Measurements from ENCODE around the gene DBI.
A peak's percentile ranks its signal among the peaks of the same experiment; 100 is the strongest.
"Not testable (repeated sequence)": the region's sequence is repeated elsewhere in the genome, so short reads cannot be mapped to it uniquely, and the experiment has no call there.

The DBI gene

GRCh38 chr2:119402645-119403560, 36.1 kb downstream of the DBI start:
- Histone ChIP-seq H3K9ac (ENCODE audit: low read length) (no peak overlapping the region), H3K36me3 (ENCODE audit: control insufficient read depth, insufficient read depth, low read length) (no peaks in the 10 kb centered on the region), H3K27ac (ENCODE audit: low read depth, low read length) (no peak overlapping the region), H3K4me3 (ENCODE audit: low read depth, low read length) (no peak overlapping the region), H3K4me1 (ENCODE audit: control insufficient read depth, insufficient read depth, low read length) (peaks cover 4% of the 10 kb centered on the region; the same call in 1 of the 2 replicates), H3K9me3 (ENCODE audit: control insufficient read depth, insufficient read depth, low read depth, low read length) (peaks cover 3% of the 10 kb centered on the region; the same call in 1 of the 2 replicates), H3K27me3 (ENCODE audit: control insufficient read depth, insufficient read depth, low read length) (no peaks in the 10 kb centered on the region)

GRCh38 chr2:119403618-119404017, 36.8 kb downstream of the DBI start:
- not testable (repeated sequence) for H3K4me3 ChIP-seq (ENCODE audit: low read depth, low read length); H3K4me1 ChIP-seq (ENCODE audit: control insufficient read depth, insufficient read depth, low read length); H3K27me3 ChIP-seq (ENCODE audit: control insufficient read depth, insufficient read depth, low read length); H3K27ac ChIP-seq (ENCODE audit: low read depth, low read length); H3K36me3 ChIP-seq (ENCODE audit: control insufficient read depth, insufficient read depth, low read length); H3K9me3 ChIP-seq (ENCODE audit: control insufficient read depth, insufficient read depth, low read depth, low read length); H3K9ac ChIP-seq (ENCODE audit: low read length)

GRCh38 chr2:119405151-119405550, 38.4 kb downstream of the DBI start:
- no peak overlapping the region for H3K27ac ChIP-seq (ENCODE audit: low read depth, low read length)
- H3K4me1 ChIP-seq (ENCODE audit: control insufficient read depth, insufficient read depth, low read length), result peaks cover 6% of the 10 kb centered on the region; the same call in 1 of the 2 replicates
- peaks cover 3% of the 10 kb centered on the region; the same call in 1 of the 2 replicates for H3K9me3 ChIP-seq (ENCODE audit: control insufficient read depth, insufficient read depth, low read depth, low read length)
- no peaks in the 10 kb centered on the region for H3K27me3 ChIP-seq (ENCODE audit: control insufficient read depth, insufficient read depth, low read length)
- no peaks in the 10 kb centered on the region for H3K36me3 ChIP-seq (ENCODE audit: control insufficient read depth, insufficient read depth, low read length)
- no peak overlapping the region for H3K9ac ChIP-seq (ENCODE audit: low read length)
- no peak overlapping the region for H3K4me3 ChIP-seq (ENCODE audit: low read depth, low read length)

- H3K36me3 ChIP-seq (ENCODE audit: control insufficient read depth, insufficient read depth, low read length), result no peaks in the 10 kb centered on the region
- H3K9me3 ChIP-seq (ENCODE audit: control insufficient read depth, insufficient read depth, low read depth, low read length), result no peaks in the 10 kb centered on the region
- H3K4me3 ChIP-seq (ENCODE audit: low read depth, low read length), result no peak overlapping the region
- H3K27ac ChIP-seq (ENCODE audit: low read depth, low read length), result 0 out of 2 replicates have a peak overlapping the region, but pooled peaks have one; percentile 38
- H3K27me3 ChIP-seq (ENCODE audit: control insufficient read depth, insufficient read depth, low read length), result no peaks in the 10 kb centered on the region
- peaks cover 6% of the 10 kb centered on the region; the same call in 1 of the 2 replicates for H3K4me1 ChIP-seq (ENCODE audit: control insufficient read depth, insufficient read depth, low read length)
- no peak overlapping the region for H3K9ac ChIP-seq (ENCODE audit: low read length)
These were observed 40.8 kb downstream of the DBI start for GRCh38 chr2:119407430-119408220.

DNA sequence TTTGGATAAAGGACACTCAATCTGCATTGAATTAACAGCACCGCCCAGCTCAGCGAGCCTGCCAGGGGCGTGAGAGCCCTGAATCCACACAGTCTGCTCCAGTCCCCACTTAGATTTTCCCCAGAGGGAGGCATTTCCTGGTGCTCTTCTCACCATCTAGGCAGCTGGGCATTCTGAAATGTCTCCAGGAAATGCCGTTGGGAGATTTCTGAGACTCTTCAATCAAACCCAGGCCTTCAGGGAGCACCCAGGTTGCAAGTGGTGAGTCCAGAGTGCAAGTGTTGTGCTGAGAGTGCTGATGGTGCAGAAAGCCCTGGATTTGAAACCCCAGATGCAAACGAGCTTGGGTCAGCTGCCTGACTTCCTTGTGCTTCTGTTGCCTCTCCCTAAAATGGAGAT, 41.4 kb downstream of the DBI start:
- Histone ChIP-seq H3K36me3 (ENCODE audit: control insufficient read depth, insufficient read depth, low read length) (no peaks in the 10 kb centered on the region), H3K4me1 (ENCODE audit: control insufficient read depth, insufficient read depth, low read length) (peaks cover 6% of the 10 kb centered on the region; the same call in 1 of the 2 replicates), H3K27me3 (ENCODE audit: control insufficient read depth, insufficient read depth, low read length) (no peaks in the 10 kb centered on the region), H3K4me3 (ENCODE audit: low read depth, low read length) (no peak overlapping the region), H3K9me3 (ENCODE audit: control insufficient read depth, insufficient read depth, low read depth, low read length) (no peaks in the 10 kb centered on the region), H3K9ac (ENCODE audit: low read length) (no peak overlapping the region), H3K27ac (ENCODE audit: low read depth, low read length) (0 out of 2 replicates have a peak overlapping the region, but pooled peaks have one; percentile 38)

DNA sequence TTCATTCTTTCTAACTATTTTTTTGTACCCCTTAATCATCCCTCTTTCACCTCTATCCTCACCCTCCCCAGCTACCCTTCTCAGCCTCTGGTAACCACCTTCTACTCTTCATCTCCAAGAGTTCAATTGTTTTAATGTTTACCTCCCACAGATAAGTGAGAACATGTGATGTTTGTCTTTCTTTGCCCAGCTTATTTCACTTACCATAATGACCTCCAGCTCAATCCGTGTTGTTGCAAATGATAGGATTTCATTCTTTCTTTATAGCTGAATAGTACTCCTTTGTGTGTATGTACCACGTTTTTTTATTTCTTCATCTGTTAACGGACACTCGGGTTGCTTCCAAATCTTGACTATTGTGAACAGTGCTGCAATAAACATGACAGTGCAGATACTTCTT, 42.7 kb downstream of the DBI start:
- no peak overlapping the region for H3K4me3 ChIP-seq (ENCODE audit: low read depth, low read length)
- H3K9me3 ChIP-seq (ENCODE audit: control insufficient read depth, insufficient read depth, low read depth, low read length), result no peaks in the 10 kb centered on the region
- H3K27me3 ChIP-seq (ENCODE audit: control insufficient read depth, insufficient read depth, low read length), result no peaks in the 10 kb centered on the region
- peaks cover 6% of the 10 kb centered on the region; the same call in 1 of the 2 replicates for H3K4me1 ChIP-seq (ENCODE audit: control insufficient read depth, insufficient read depth, low read length)
- no peaks in the 10 kb centered on the region for H3K36me3 ChIP-seq (ENCODE audit: control insufficient read depth, insufficient read depth, low read length)
- no peak overlapping the region for H3K9ac ChIP-seq (ENCODE audit: low read length)
- H3K27ac ChIP-seq (ENCODE audit: low read depth, low read length), result no peak overlapping the region

- no peaks in the 10 kb centered on the region for H3K4me1 ChIP-seq (ENCODE audit: control insufficient read depth, insufficient read depth, low read length)
- H3K27me3 ChIP-seq (ENCODE audit: control insufficient read depth, insufficient read depth, low read length), result no peaks in the 10 kb centered on the region
- H3K27ac ChIP-seq (ENCODE audit: low read depth, low read length), result no peak overlapping the region
- no peaks in the 10 kb centered on the region for H3K36me3 ChIP-seq (ENCODE audit: control insufficient read depth, insufficient read depth, low read length)
- no peaks in the 10 kb centered on the region for H3K9me3 ChIP-seq (ENCODE audit: control insufficient read depth, insufficient read depth, low read depth, low read length)
- no peak overlapping the region for H3K9ac ChIP-seq (ENCODE audit: low read length)
- no peak overlapping the region for H3K4me3 ChIP-seq (ENCODE audit: low read depth, low read length)
These were observed 48.1 kb downstream of the DBI start for GRCh38 chr2:119414894-119415293.

GRCh38 chr2:119415630-119416029, 48.9 kb downstream of the DBI start:
- Histone ChIP-seq H3K9ac (ENCODE audit: low read length) (no peak overlapping the region), H3K36me3 (ENCODE audit: control insufficient read depth, insufficient read depth, low read length) (no peaks in the 10 kb centered on the region), H3K27me3 (ENCODE audit: control insufficient read depth, insufficient read depth, low read length) (no peaks in the 10 kb centered on the region), H3K4me1 (ENCODE audit: control insufficient read depth, insufficient read depth, low read length) (no peaks in the 10 kb centered on the region), H3K9me3 (ENCODE audit: control insufficient read depth, insufficient read depth, low read depth, low read length) (peaks cover 3% of the 10 kb centered on the region), H3K27ac (ENCODE audit: low read depth, low read length) (no peak overlapping the region), H3K4me3 (ENCODE audit: low read depth, low read length) (no peak overlapping the region)

GRCh38 chr2:119416299-119416923, 49.6 kb downstream of the DBI start:
- no peaks in the 10 kb centered on the region for H3K27me3 ChIP-seq (ENCODE audit: control insufficient read depth, insufficient read depth, low read length)
- no peaks in the 10 kb centered on the region for H3K4me1 ChIP-seq (ENCODE audit: control insufficient read depth, insufficient read depth, low read length)
- no peaks in the 10 kb centered on the region for H3K36me3 ChIP-seq (ENCODE audit: control insufficient read depth, insufficient read depth, low read length)
- peaks cover 11% of the 10 kb centered on the region for H3K9me3 ChIP-seq (ENCODE audit: control insufficient read depth, insufficient read depth, low read depth, low read length)
- H3K27ac ChIP-seq (ENCODE audit: low read depth, low read length), result no peak overlapping the region
- H3K9ac ChIP-seq (ENCODE audit: low read length), result no peak overlapping the region
- H3K4me3 ChIP-seq (ENCODE audit: low read depth, low read length), result no peak overlapping the region

GRCh38 chr2:119417908-119418307, 51.1 kb downstream of the DBI start:
- H3K27ac ChIP-seq (ENCODE audit: low read depth, low read length), result no peak overlapping the region
- H3K4me1 ChIP-seq (ENCODE audit: control insufficient read depth, insufficient read depth, low read length), result no peaks in the 10 kb centered on the region
- no peak overlapping the region for H3K4me3 ChIP-seq (ENCODE audit: low read depth, low read length)
- peaks cover 24% of the 10 kb centered on the region for H3K9me3 ChIP-seq (ENCODE audit: control insufficient read depth, insufficient read depth, low read depth, low read length)
- no peaks in the 10 kb centered on the region for H3K27me3 ChIP-seq (ENCODE audit: control insufficient read depth, insufficient read depth, low read length)
- H3K9ac ChIP-seq (ENCODE audit: low read length), result no peak overlapping the region
- H3K36me3 ChIP-seq (ENCODE audit: control insufficient read depth, insufficient read depth, low read length), result no peaks in the 10 kb centered on the region

Data from HUES6 (cell line).